IMR-90 (cell line): ENCODE data around the gene SLX9. TPM values are rescaled to one million over a fixed set of nuclear protein-coding genes. Genes with fewer than 3 reads are reported as not detected.

Experiments used
- ATAC-seq: fragments of 200-7000 bp; cut with Tn5 transposase; 2 replicates; pipeline ENCODE4 v1.9.1; 2020; ENCODE audit warnings: low read depth, mild to moderate bottlenecking, moderate library complexity
- BruUV-seq: library from RNA; stranded (reverse); fragments of 400-500 nt; replicated peaks from 2 replicates; lab custom pipeline; 2021; lab: Mats Ljungman, UMichigan
- CTCF ChIA-PET: fragments of 300-600 bp; formaldehyde crosslinking; extraction: SDS; loops from one replicate; lab custom pipeline; 2021; ENCODE audit warnings: antibody characterized with exemption; lab: Yijun Ruan, JAX
- POLR2A ChIA-PET: fragments of 300-600 bp; sonication (Branson Sonifier 250); formaldehyde crosslinking; loops from one replicate; lab custom pipeline; 2022; ENCODE audit warnings: antibody characterized with exemption; ENCODE audit not compliant: unreplicated experiment; lab: Charles Lee
- DNase-seq: peaks from one replicate; pipeline ENCODE4 v3.0.0; 2013
- H2AFZ ChIP-seq: replicated peaks from 2 replicates; pipeline ENCODE3; 2013; ENCODE audit warnings: low read length, mild to moderate bottlenecking; ENCODE audit not compliant: poor library complexity
- H2AK5ac ChIP-seq: 2 replicates; pipeline ENCODE4 v1.6.1; 2013; ENCODE audit warnings: low read depth, low read length, inconsistent platforms
- H2AK9ac ChIP-seq: replicated peaks from 2 replicates; pipeline ENCODE3; 2013; ENCODE audit warnings: mild to moderate bottlenecking, low read depth, low read length, moderate library complexity; ENCODE audit not compliant: poor library complexity
- H2BK120ac ChIP-seq: 2 replicates; pipeline ENCODE4 v1.6.1; 2013; ENCODE audit warnings: low read depth, low read length, inconsistent platforms
- H2BK15ac ChIP-seq: 3 replicates; pipeline ENCODE4 v1.6.1; 2013; ENCODE audit warnings: low read depth, low read length, inconsistent platforms
- H2BK20ac ChIP-seq: 2 replicates; pipeline ENCODE4 v1.6.1; 2013; ENCODE audit warnings: low read depth, mild to moderate bottlenecking, inconsistent platforms, low read length, moderate library complexity
- H2BK5ac ChIP-seq: 2 replicates; pipeline ENCODE4 v1.6.1; 2013; ENCODE audit warnings: mild to moderate bottlenecking, low read depth, low read length, inconsistent platforms; ENCODE audit not compliant: poor library complexity, severe bottlenecking
- H3K14ac ChIP-seq: replicated peaks from 2 replicates; pipeline ENCODE4 v1.6.1; 2013; ENCODE audit warnings: low read depth, low read length, inconsistent platforms
- H3K18ac ChIP-seq: 2 replicates; pipeline ENCODE4 v1.6.1; 2013; ENCODE audit warnings: low read depth, low read length, control low read depth
- H3K23ac ChIP-seq: 2 replicates; pipeline ENCODE4 v1.6.1; 2013; ENCODE audit warnings: low read depth, low read length, inconsistent platforms
- H3K27ac ChIP-seq: 2 replicates; pipeline ENCODE4 v1.5.1; 2013; ENCODE audit warnings: mild to moderate bottlenecking, control low read depth, low read length; ENCODE audit not compliant: insufficient read depth
- H3K27me3 ChIP-seq: 2 replicates; pipeline ENCODE4 v1.6.1; 2013; ENCODE audit warnings: low read length; ENCODE audit not compliant: control insufficient read depth, insufficient read depth
- H3K36me3 ChIP-seq: 2 replicates; pipeline ENCODE4 v1.6.1; 2013; ENCODE audit warnings: low read length, mixed read lengths; ENCODE audit not compliant: control insufficient read depth, insufficient read depth
- H3K4ac ChIP-seq: 2 replicates; pipeline ENCODE4 v1.6.1; 2013; ENCODE audit warnings: low read depth, low read length, inconsistent platforms
- H3K4me1 ChIP-seq: 2 replicates; pipeline ENCODE4 v1.6.1; 2013; ENCODE audit warnings: low read length, mixed read lengths; ENCODE audit not compliant: control insufficient read depth, insufficient read depth
- H3K4me2 ChIP-seq: 2 replicates; pipeline ENCODE4 v1.6.1; 2013; ENCODE audit warnings: low read depth, mild to moderate bottlenecking, control low read depth, low read length, moderate library complexity
- H3K4me3 ChIP-seq: 2 replicates; pipeline ENCODE4 v1.5.1; 2013; ENCODE audit warnings: low read depth, mild to moderate bottlenecking, control low read depth, low read length, moderate library complexity; ENCODE audit not compliant: insufficient read depth
- H3K56ac ChIP-seq: 2 replicates; pipeline ENCODE4 v1.6.1; 2013; ENCODE audit warnings: low read length, inconsistent platforms; ENCODE audit not compliant: insufficient read depth; ENCODE audit errors: extremely low read depth
- H3K79me1 ChIP-seq, 2 experiments: 2 replicates each; pipeline ENCODE4 v1.6.1; 2013; ENCODE audit warnings: low read length in 2 of 2, inconsistent platforms in 1 of 2, low read depth in 1 of 2
- H3K9ac ChIP-seq: 2 replicates; pipeline ENCODE4 v1.6.1; 2013; ENCODE audit warnings: low read depth, low read length, control low read depth
- H3K9me1 ChIP-seq: 2 replicates; pipeline ENCODE4 v1.6.1; 2013; ENCODE audit warnings: low read length, inconsistent platforms; ENCODE audit not compliant: insufficient read depth
- H3K9me3 ChIP-seq: 2 replicates; pipeline ENCODE4 v1.6.1; 2013; ENCODE audit warnings: low read length; ENCODE audit not compliant: control insufficient read depth, insufficient read depth
- H4K20me1 ChIP-seq: 2 replicates; pipeline ENCODE4 v1.6.1; 2013; ENCODE audit warnings: low read length, inconsistent platforms; ENCODE audit not compliant: insufficient read depth
- H4K5ac ChIP-seq: 2 replicates; pipeline ENCODE4 v1.6.1; 2013; ENCODE audit warnings: mild to moderate bottlenecking, low read depth, low read length, control low read depth
- H4K8ac ChIP-seq, 2 experiments: 2 replicates each; pipeline ENCODE4 v1.6.1; 2013; ENCODE audit warnings: low read depth in 2 of 2, low read length in 2 of 2, control low read depth in 1 of 2, inconsistent platforms in 1 of 2
- H4K91ac ChIP-seq: 2 replicates; pipeline ENCODE4 v1.6.1; 2013; ENCODE audit warnings: low read depth, low read length, inconsistent platforms; ENCODE audit not compliant: insufficient read depth
- BHLHE40 ChIP-seq: fragments of 150-350 bp; IDR thresholded peaks from 2 replicates; pipeline ENCODE4 v1.6.1; 2016; ENCODE audit warnings: mild to moderate bottlenecking, low read depth, low read length
- MAZ ChIP-seq: IDR thresholded peaks from 2 replicates; pipeline ENCODE4 v1.6.1; 2012; ENCODE audit warnings: low read depth, mild to moderate bottlenecking, low read length, improper control_type of control experiment, moderate library complexity, borderline replicate concordance
- POLR2A ChIP-seq: IDR thresholded peaks from 2 replicates; pipeline ENCODE4 v1.6.1; 2012; ENCODE audit warnings: mild to moderate bottlenecking, low read depth, low read length
- RAD21 ChIP-seq: IDR thresholded peaks from 2 replicates; pipeline ENCODE4 v1.6.1; 2012; ENCODE audit warnings: low read length, improper control_type of control experiment
- RCOR1 ChIP-seq: IDR thresholded peaks from 2 replicates; pipeline ENCODE4 v1.6.1; 2012; ENCODE audit warnings: mild to moderate bottlenecking, low read length, improper control_type of control experiment; ENCODE audit not compliant: insufficient replicate concordance
- RFX5 ChIP-seq: IDR thresholded peaks from 2 replicates; pipeline ENCODE4 v1.8.0; 2012; ENCODE audit warnings: low read depth, mild to moderate bottlenecking, low read length, moderate library complexity
- WGBS, 2 experiments: methylation state at CpG; one replicate each; pipeline versions ENCODE4 v1.1.5 to v1.1.7; 2013; ENCODE audit warnings: missing lambda C conversion rate in 2 of 2; ENCODE audit not compliant: insufficient read length in 1 of 2; ENCODE audit errors: extremely low coverage in 2 of 2; 5-methylcytosine and 5-hydroxymethylcytosine counted together
- dilution Hi-C: fragments of 300-500 bp; cut with HindIII; formaldehyde crosslinking; loops from one replicate; pipeline ENCODE4 v1.14.3; 2018; ENCODE audit warnings: low sequenced_read_pairs; ENCODE audit not compliant: unreplicated experiment
- in situ Hi-C: fragments of 300-500 bp; cut with MboI; formaldehyde crosslinking; loops from 3 replicates; pipeline ENCODE4 v1.14.3; 2019; ENCODE audit warnings: low sequenced_read_pairs, inconsistent platforms, mixed read lengths
- intact Hi-C: fragments of 100-400 bp; cut with micrococcal nuclease; formaldehyde crosslinking; loops from 2 replicates; pipeline ENCODE4 v1.10.0; 2022
- polyA plus RNA-seq, 3 experiments: library from polyadenylated mRNA; depleted of rRNA; stranded (reverse); fragments of >200 nt; gene quantifications; 2 replicates each; pipeline ENCODE4 v1.2.3, GENCODE V29; 2012; ENCODE audit warnings: low replicate concordance in 1 of 3
- total RNA-seq: library from RNA; depleted of rRNA; stranded (reverse); fragments of >200 nt; gene quantifications from 2 replicates; pipeline ENCODE4 v1.2.3, GENCODE V29; 2012
- TF ChIP-seq, protein P1 (sequence below): fragments of 150-350 bp; IDR thresholded peaks from 2 replicates; pipeline ENCODE4 v1.6.1; 2017; ENCODE audit warnings: mild to moderate bottlenecking, antibody characterized with exemption, low read length, low read depth

The SLX9 gene
- total and polyA plus RNA-seq, 2 of the 4 experiments (the other 2 are of a cell fraction), result 10.4 to 21.7 TPM

DNA sequence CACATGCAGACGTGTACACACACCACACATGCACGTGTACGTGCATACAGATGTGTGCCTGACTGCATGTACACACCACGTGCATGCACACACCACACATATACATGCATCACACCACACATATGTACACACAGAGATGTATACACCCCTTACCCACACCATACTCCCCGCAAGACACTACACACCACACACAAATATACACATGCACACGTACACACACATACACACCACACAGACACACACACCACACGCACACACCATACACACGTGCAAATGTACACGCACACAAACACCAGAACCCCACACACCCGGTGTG, 28.8 kb upstream of the SLX9 start:
- Histone ChIP-seq H4K20me1 (no peaks in the 10 kb centered on the region), H3K4me3 (no peak overlapping the region), H2AFZ (peak overlapping the region; percentile 14), H3K9me3 (no peaks in the 10 kb centered on the region), H2BK15ac (no peak overlapping the region), H3K18ac (no peak overlapping the region), H2BK20ac (no peak overlapping the region), H2AK9ac (peak overlapping the region; percentile 50), H3K27me3 (peaks cover 67% of the 10 kb centered on the region), H4K91ac (no peak overlapping the region), H3K23ac (no peak overlapping the region), H3K79me1 (no peaks in the 10 kb centered on the region), H3K4ac (no peak overlapping the region), H4K5ac (no peak overlapping the region), H3K4me2 (no peak overlapping the region), H2BK120ac (no peak overlapping the region), H4K8ac (no peak overlapping the region), H3K9me1 (no peaks in the 10 kb centered on the region), H3K36me3 (no peaks in the 10 kb centered on the region), H3K4me1 (peaks cover 6% of the 10 kb centered on the region; the same call in 1 of the 2 replicates), H3K9ac (no peak overlapping the region), H3K27ac (no peak overlapping the region), H2BK5ac (no peak overlapping the region), H2AK5ac (no peak overlapping the region; the same call in 1 of the 2 replicates), H3K14ac (no peak overlapping the region), H3K56ac (no peak overlapping the region)
- TF ChIP-seq RAD21 (no peak), RCOR1 (no peak), POLR2A (no peak), RFX5 (no peak), BHLHE40 (no peak), MAZ (no peak)
- TF ChIP-seq, protein P1, sequence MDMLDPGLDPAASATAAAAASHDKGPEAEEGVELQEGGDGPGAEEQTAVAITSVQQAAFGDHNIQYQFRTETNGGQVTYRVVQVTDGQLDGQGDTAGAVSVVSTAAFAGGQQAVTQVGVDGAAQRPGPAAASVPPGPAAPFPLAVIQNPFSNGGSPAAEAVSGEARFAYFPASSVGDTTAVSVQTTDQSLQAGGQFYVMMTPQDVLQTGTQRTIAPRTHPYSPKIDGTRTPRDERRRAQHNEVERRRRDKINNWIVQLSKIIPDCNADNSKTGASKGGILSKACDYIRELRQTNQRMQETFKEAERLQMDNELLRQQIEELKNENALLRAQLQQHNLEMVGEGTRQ, result no peak
- intact Hi-C loops (no loop called here), in situ Hi-C loops (no loop called here), dilution Hi-C loops (no loop called here)
- ChIA-PET CTCF (no interaction called here), POLR2A (no interaction called here)
- BruUV-seq, result no TSS peak
- no peak for DNase-seq
- 89% methylated on average over 6 of the region's 10 CpGs; no CpG with 5 or more reads in 1 of the 2 experiments for WGBS, 2 experiments
- ATAC-seq, result no peak
